OCI-LY3 (cell line): ENCODE measurements around the gene LMX1A.

ENCODE experiments used
- EZH2phosphoT487 ChIP-seq: fragments of 200-600 bp; shearing (Covaris generic); IDR thresholded peaks from 2 replicates; pipeline ENCODE4 v1.6.1; 2018; ENCODE audit warnings: antibody characterized with exemption, mixed run types, low read depth
- TF ChIP-seq, protein P1 (sequence below): fragments of 200-600, 300-600 bp; sonication (generic); IDR thresholded peaks from 2 replicates; pipeline ENCODE4 v1.5.1; 2014; ENCODE audit warnings: antibody characterized with exemption, low read length, low read depth

DNA sequence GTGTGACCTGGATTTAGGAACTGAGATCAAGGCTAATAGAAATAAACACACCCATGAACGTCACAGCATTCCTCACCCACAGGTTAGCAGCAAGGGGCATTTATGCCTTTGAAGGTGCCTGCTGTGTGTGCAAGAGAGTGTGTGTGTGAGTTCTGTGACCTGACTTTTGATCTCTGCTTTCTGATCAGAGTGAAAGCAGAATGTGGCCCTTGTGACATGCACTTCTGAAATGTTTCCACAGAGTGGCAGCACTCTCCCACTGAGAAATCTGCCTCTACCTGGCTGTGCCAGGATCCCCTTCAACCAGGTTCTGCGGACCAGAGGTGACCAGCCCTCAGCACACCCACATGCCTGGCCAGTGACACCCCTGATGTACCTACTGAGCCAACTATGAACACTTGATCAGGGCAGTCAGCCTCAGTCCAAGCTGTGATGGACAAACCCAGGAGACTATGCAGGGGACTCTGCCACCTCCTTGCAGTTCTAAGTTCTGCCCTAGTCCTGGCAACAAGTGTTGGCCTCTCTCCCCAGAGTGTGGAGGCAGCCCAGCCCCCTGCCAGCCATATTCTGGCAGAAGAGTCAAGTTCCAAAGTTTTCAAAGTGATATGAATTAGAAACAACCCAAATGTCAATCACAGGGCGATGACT, 47.4 kb upstream of the LMX1A start:
- TF ChIP-seq, protein P1, sequence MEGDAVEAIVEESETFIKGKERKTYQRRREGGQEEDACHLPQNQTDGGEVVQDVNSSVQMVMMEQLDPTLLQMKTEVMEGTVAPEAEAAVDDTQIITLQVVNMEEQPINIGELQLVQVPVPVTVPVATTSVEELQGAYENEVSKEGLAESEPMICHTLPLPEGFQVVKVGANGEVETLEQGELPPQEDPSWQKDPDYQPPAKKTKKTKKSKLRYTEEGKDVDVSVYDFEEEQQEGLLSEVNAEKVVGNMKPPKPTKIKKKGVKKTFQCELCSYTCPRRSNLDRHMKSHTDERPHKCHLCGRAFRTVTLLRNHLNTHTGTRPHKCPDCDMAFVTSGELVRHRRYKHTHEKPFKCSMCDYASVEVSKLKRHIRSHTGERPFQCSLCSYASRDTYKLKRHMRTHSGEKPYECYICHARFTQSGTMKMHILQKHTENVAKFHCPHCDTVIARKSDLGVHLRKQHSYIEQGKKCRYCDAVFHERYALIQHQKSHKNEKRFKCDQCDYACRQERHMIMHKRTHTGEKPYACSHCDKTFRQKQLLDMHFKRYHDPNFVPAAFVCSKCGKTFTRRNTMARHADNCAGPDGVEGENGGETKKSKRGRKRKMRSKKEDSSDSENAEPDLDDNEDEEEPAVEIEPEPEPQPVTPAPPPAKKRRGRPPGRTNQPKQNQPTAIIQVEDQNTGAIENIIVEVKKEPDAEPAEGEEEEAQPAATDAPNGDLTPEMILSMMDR = peak; percentile 84
- TF ChIP-seq EZH2phosphoT487 = no peak
